Astrocyte of the cerebellum (primary cell): ENCODE measurements around the gene KDM4B.

ENCODE experiments used
- DNase-seq: peaks from one replicate; pipeline ENCODE4 v3.0.0-alpha.2; 2011; ENCODE audit warnings: low read depth
- H3K4me3 ChIP-seq: 2 replicates; pipeline ENCODE4 v1.5.1; 2011; ENCODE audit warnings: mild to moderate bottlenecking, low read depth, low read length, moderate library complexity
- in situ Hi-C: cut with HindIII; loops from 2 replicates; pipeline ENCODE4 v1.10.0; 2017; ENCODE audit warnings: low sequenced_read_pairs
- TF ChIP-seq, protein P1 (sequence below): IDR thresholded peaks from 2 replicates; pipeline ENCODE4 v1.5.1; 2012; ENCODE audit warnings: low read length, low read depth, moderate library complexity, mild to moderate bottlenecking; ENCODE audit errors: missing control alignments

KDM4B gene

DNA sequence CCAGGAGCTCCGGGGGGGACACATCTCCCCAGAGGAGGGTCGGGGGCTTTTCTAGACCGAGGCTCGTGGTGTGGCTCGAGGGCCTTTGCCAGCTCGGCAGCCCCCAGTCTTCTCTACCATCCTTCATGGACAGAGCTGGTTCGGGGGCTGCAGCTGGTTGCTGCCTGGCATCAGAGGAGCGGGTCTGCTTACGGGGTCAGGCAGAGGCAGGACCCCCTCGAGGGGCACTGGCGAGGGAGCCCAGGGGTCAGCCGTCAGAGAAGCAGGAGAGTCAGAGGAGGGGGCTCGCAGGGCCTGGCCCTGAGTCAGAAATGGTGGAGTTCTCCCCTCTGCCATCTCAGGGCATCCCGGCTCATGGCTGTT, 123.5 kb downstream of the KDM4B start:
- no peak overlapping the region for H3K4me3 ChIP-seq
- in situ Hi-C loops, result no loop called here
- TF ChIP-seq, protein P1, sequence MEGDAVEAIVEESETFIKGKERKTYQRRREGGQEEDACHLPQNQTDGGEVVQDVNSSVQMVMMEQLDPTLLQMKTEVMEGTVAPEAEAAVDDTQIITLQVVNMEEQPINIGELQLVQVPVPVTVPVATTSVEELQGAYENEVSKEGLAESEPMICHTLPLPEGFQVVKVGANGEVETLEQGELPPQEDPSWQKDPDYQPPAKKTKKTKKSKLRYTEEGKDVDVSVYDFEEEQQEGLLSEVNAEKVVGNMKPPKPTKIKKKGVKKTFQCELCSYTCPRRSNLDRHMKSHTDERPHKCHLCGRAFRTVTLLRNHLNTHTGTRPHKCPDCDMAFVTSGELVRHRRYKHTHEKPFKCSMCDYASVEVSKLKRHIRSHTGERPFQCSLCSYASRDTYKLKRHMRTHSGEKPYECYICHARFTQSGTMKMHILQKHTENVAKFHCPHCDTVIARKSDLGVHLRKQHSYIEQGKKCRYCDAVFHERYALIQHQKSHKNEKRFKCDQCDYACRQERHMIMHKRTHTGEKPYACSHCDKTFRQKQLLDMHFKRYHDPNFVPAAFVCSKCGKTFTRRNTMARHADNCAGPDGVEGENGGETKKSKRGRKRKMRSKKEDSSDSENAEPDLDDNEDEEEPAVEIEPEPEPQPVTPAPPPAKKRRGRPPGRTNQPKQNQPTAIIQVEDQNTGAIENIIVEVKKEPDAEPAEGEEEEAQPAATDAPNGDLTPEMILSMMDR, result no peak
- no peak for DNase-seq

DNA sequence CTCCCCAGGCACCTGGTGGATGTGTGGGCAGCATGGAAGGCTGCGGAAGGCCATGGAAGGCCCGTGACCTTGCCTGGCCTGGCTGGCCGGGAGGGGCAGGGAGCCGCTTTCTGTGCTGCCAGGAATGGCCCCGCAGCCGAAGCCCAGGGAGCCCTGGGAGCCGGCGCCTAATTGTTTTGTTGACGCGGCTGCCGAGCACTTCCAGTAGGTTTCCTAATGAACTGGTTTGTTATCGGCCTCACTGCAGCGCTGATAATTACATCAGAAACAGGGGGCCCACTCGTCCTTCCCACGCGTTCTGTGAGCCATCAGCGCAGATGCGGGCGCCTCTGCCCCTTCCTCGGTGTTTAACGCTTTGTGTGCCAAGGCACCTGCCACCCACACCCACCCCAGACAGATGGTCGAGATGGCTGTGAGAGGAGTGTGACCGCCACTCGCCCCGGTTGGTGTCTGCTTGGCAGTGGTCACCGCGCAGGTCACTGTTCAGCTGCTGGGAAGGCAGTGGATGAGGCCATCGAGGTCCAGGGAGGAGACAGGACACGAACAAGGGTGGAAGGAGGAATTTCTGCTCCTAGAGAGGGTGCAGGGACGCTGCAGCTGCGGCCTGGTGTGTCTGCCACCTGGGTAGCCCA, 124.5 kb downstream of the KDM4B start:
- TF ChIP-seq, protein P1, result no peak
- H3K4me3 ChIP-seq, result no peak overlapping the region
- no peak for DNase-seq
- in situ Hi-C loops, result no loop called here

DNA sequence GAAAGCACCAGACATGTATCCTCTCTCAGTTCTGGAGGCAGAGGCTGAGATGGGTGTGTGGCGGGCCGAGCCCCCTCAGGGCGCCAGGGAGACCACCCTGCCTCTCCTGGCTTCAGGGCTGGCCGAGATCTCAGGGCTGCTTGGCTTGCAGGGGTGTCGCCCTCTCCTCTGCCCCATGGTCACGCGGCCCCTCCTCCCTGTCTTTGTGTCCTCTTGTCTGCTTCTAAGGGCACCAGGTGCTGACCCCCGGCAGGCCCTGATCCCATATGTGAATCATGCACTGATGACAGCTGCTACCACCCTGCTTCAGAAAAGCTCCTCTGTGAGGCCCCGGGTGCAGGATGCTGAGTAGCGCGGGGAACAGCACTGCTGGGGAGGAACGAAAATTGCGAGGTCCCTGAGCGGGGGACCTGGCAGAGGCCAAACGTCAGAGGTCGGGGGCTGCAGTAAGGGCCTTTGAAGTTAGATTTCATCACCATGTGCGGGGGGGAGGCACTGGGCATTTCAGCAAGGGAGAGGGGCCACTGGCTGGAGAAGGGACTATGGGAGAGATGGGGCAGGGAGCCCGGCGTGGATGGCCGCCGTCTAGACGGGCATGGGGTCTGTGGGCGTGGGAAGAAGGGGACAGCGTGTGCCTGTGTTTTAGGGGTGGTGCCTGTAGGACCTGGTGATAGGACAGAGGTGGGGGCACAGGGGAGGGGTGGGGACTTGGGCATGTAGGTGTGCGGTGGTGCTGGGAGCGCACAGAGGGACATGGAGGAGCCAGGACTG, 125.2 kb downstream of the KDM4B start:
- H3K4me3 ChIP-seq, result no peak overlapping the region
- in situ Hi-C loops, result no loop called here

DNA sequence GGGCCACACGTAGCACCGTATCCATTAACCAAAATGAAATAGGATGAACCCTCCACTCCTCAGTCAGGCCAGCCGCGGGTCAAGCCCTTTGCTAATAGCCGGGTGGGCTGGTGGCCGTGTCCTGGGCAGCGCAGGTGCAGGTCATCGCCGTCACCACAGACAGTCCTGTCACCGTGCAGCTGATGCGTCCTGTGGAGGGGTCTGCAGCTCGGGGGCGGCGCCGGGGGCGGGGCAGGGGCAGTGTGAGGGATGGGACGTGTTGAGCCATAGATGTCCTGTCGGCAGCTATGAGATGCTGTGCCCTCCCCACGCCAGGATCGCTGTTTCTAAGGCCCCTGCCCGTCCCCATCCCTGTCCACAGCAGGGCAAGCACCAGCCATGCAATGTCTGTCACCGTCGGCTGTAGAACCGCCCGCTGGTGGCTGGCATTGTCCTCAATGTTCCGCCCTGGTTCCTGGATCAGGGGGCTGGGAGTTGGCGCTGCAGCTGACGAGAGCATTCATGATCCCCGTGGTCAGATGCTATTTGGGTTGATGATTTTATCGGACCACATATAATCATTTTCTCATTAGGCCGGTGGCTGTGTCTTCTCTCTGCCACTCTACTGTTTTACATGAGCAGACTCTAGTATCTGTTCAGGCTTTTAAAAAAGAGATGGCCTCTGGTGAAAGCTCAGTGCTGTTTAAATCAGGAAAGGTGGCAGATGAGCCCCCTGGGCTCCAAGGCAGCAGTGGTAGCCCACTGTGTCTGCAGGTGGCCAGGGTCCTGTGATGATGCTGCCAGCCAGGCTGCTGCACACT, 126.1 kb downstream of the KDM4B start:
- in situ Hi-C loops, result no loop called here
- no peak overlapping the region for H3K4me3 ChIP-seq
- DNase-seq, result no peak
- TF ChIP-seq, protein P1, result no peak

More for the DNA sequence above, 125.2 kb downstream of the KDM4B start:
- DNase-seq, result no peak
- TF ChIP-seq, protein P1, result no peak

DNA sequence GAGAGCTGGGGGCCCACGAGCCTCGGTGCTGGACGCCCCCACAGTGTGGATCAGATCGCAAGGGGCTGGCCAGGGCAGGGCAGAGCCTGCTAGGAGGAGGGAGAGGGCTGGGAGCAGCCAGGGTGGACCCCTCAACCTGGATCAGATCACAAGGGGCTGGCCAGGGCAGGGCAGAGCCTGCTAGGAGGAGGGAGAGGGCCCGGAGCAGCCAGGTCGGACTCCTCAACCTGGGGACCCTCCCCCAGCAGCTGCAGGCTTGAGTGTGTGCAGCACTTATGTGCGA, 126.6 kb downstream of the KDM4B start:
- no peak for DNase-seq
- H3K4me3 ChIP-seq, result no peak overlapping the region
- in situ Hi-C loops, result no loop called here
- TF ChIP-seq, protein P1, result no peak

DNA sequence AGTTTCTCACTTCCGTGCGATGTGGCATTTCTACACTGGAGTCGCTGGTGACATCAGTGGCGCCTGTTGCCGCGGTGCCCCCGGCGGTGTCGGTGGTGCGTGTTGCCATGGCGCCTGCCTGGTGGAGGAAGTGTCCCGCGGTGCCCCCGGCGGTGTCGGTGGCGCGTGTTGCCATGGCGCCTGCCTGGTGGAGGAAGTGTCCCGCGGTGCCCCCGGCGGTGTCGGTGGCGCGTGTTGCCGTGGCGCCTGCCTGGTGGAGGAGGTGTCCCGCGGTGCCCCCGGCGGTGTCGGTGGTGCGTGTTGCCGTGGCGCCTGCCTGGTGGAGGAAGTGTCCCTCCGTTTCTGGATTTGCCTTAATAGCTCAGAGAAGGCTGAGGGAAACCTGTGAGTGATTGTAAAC, 127.6 kb downstream of the KDM4B start:
- in situ Hi-C loops, result no loop called here
- no peak overlapping the region for H3K4me3 ChIP-seq
- no peak for DNase-seq
- TF ChIP-seq, protein P1, result no peak
